Measurements from ENCODE around the gene METTL23. TPM values are rescaled to one million over a fixed set of nuclear protein-coding genes. Genes with fewer than 3 reads are reported as not detected.
"Not testable (repeated sequence)": the region's sequence is repeated elsewhere in the genome, so short reads cannot be mapped to it uniquely, and the experiment has no call there.

The METTL23 gene
- total RNA-seq, 1 experiment from 2014 or later: 57.8 TPM

DNA sequence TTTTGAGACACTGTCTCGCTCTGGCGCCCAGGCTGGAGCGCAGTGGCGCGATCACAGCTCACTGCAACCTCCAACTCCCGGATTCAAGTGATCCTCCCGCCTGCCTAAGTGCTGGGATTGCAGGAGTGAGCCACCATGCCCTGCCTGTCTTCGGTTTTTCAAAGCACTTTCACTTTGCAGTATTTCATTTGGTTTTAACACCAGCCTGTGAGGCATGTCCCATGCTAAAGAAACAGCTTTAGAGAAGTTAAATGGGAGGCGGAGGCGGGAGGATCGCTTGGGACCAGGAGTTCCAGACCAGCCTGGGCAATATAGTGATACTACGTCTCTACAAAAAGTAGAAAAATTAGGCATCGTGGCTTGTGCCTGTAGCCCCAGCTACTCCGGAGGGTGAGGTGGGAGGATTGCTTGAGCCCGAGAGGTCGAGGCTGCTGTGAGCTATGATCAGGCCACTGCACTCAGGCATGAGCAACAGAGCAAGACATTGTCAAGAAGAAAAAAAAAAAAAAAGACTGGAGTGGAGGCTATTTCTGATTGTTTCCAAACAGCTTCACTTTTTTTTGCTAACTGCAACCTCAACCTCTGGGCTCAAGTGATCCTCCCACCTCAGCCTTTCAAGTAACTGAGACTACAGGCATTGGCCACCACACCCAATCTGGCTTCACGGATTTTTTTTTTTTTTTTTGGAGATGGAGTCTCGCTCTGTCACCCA is 1.3 kb downstream of the METTL23 start:
- Histone ChIP-seq H3K4me1 (ENCODE audit: control insufficient read depth in 1 of 2, insufficient read depth in 2 of 2, low read length in 2 of 2) (peaks cover 13 to 23% of the 10 kb centered on the region in 2 experiments), H3K4me2 (ENCODE audit: low read length) (peak overlapping the region; percentile 93), H4K20me1 (ENCODE audit: insufficient read depth) (peaks cover 12% of the 10 kb centered on the region; the same call in 1 of the 2 replicates), H3K9me2 (ENCODE audit: insufficient read depth) (no peaks in the 10 kb centered on the region), H3K36me3 (ENCODE audit: control insufficient read depth in 1 of 2, insufficient read depth in 2 of 2, low read length in 2 of 2) (peaks cover 22 to 42% of the 10 kb centered on the region in 2 experiments), H3K9me3 (ENCODE audit: control insufficient read depth in 1 of 2, insufficient read depth in 1 of 2, low read depth in 1 of 2, low read length in 2 of 2) (no peaks in the 10 kb centered on the region), H2AFZ (ENCODE audit: low read depth, low read length, poor library complexity, severe bottlenecking) (no peak overlapping the region), H3K79me2 (ENCODE audit: insufficient read depth, low read length) (peaks cover 92% of the 10 kb centered on the region), H3K27me3 (ENCODE audit: insufficient read depth, low read length) (no peaks in the 10 kb centered on the region), H3K9ac (ENCODE audit: low read length) (peak overlapping the region; percentile 99), H3K4me3 (replicated peaks in 1 of 2; ENCODE audit: low read depth in 1 of 2, low read length in 2 of 2) (peak overlapping the region; percentile 97), H3K27ac (ENCODE audit: low read depth, low read length) (peak overlapping the region; percentile 98)
- intact Hi-C loops (cut with micrococcal nuclease): loop anchor here (1.0 to 2.0 kb wide), 3 partner anchors 7 to 339 kb away; no protein-coding TSS in a partner anchor
- DNase-seq (ENCODE audit: low read depth, low spot score): no peak
- ChIA-PET RAD21 (ENCODE audit: low non-redundant PET in 1 of 2, low total read pairs in 2 of 2, uncharacterized antibody in 2 of 2, unreplicated experiment in 2 of 2) (interaction anchor here in 1 of 2 experiments (0.7 kb wide), 1 partner anchor 14 kb away, joined by 4 read pairs; no protein-coding TSS in a partner anchor), CTCF (interaction anchor here (0.7 to 1.2 kb wide), 9 partner anchors 8 to 359 kb away, joined by 3 to 9 read pairs (median 4); partner anchors contain the start of genes MFSD11, MGAT5B and SRSF2), POLR2A (interaction anchor here (0.6 to 2.9 kb wide), 4 partner anchors 9 to 101 kb away, joined by 3 to 27 read pairs (median 4); partner anchors contain the start of genes MFSD11 and SRSF2)
- BruUV-seq (replicated peaks): no TSS peak
- TF ChIP-seq SIN3A (IDR thresholded peaks at IDR 0.05; ENCODE audit: low read depth) (no peak), POLR2A (IDR thresholded peaks at IDR 0.05; ENCODE audit: borderline replicate concordance, extremely low read depth, insufficient read depth, insufficient read length) (no peak), ZNF274 (IDR thresholded peaks at IDR 0.05; ENCODE audit: low read depth, low read length) (no peak)
- no peak for ATAC-seq

DNA sequence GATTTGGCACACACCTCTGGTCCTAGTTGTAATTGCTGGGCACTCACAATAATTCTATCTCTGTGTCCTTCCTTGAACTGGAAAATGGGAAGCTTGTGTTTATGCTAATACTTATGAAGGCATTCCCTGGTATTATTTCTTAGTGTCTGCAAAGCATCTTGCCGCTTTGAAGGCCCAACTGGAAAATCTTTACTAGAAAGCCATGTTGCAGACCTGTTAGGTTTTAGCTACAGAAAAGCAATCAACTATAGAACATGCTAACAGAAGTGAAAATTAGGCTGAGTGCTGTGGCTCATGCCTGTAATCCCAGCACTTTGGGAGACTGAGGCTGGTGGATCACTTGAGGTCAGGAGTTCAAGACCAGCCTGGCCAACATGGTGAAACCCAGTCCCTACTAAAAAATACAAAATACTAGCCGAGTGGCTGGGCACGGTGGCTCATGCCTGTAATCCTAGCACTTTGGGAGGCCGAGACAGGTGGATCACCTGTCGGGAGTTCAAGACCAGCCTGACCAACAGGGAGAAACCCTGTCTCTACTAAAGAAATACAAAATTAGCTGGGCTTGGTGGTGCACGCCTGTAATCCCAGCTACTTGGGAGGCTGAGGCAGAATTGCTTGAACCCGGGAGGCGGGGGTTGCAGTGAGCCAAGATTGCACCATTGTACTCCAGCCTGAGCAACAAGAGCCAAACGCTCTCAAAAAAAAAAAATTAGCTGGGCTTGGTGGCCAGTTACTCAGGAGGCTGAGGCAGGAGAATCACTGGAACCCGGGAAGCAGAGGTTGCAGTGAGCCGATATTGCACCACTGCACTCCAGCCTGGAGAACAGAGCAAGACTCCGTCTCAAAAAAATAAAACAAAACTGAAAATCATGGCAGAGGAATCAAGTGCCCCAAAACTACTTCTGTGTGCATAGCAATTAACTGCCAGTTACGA is 5.4 kb downstream of the METTL23 start:
- BruUV-seq (replicated peaks); DNase-seq (ENCODE audit: low read depth, low spot score); intact Hi-C loops (cut with micrococcal nuclease); RAD21 ChIA-PET (ENCODE audit: low non-redundant PET in 1 of 2, low total read pairs in 2 of 2, uncharacterized antibody in 2 of 2, unreplicated experiment in 2 of 2); H2AFZ ChIP-seq (ENCODE audit: low read depth, low read length, poor library complexity, severe bottlenecking); H3K9me2 ChIP-seq (ENCODE audit: insufficient read depth); H3K9ac ChIP-seq (ENCODE audit: low read length); H3K4me3 ChIP-seq (replicated peaks in 1 of 2; ENCODE audit: low read depth in 1 of 2, low read length in 2 of 2); H3K9me3 ChIP-seq (ENCODE audit: control insufficient read depth in 1 of 2, insufficient read depth in 1 of 2, low read depth in 1 of 2, low read length in 2 of 2); ATAC-seq; H3K27me3 ChIP-seq (ENCODE audit: insufficient read depth, low read length); H3K27ac ChIP-seq (ENCODE audit: low read depth, low read length); H3K4me2 ChIP-seq (ENCODE audit: low read length): not testable (repeated sequence)
- peaks cover 46% of the 10 kb centered on the region for H4K20me1 ChIP-seq (ENCODE audit: insufficient read depth)
- ChIA-PET CTCF (interaction anchor here (1.4 kb wide), 1 partner anchor 324 kb away, joined by 3 read pairs; no protein-coding TSS in a partner anchor), POLR2A (interaction anchor here (0.8 to 1.5 kb wide), 3 partner anchors 14 to 278 kb away, joined by 3 to 5 read pairs (median 3); no protein-coding TSS in a partner anchor)
- peaks cover 16 to 30% of the 10 kb centered on the region in 2 experiments for H3K4me1 ChIP-seq (ENCODE audit: control insufficient read depth in 1 of 2, insufficient read depth in 2 of 2, low read length in 2 of 2)
- peaks cover 96% of the 10 kb centered on the region for H3K79me2 ChIP-seq (ENCODE audit: insufficient read depth, low read length)
- H3K36me3 ChIP-seq (ENCODE audit: control insufficient read depth in 1 of 2, insufficient read depth in 2 of 2, low read length in 2 of 2): peaks cover 39 to 57% of the 10 kb centered on the region in 2 experiments
- TF ChIP-seq POLR2AphosphoS5 (IDR thresholded peaks at IDR 0.05; ENCODE audit: low read depth, low read length) (peak; percentile 42; the same call in 1 of the 2 replicates), SRF (IDR thresholded peaks at IDR 0.05; ENCODE audit: low read depth) (0 out of 2 replicates have a peak, but pooled peaks have one; percentile 26), JUND (IDR thresholded peaks at IDR 0.05) (0 out of 2 replicates have a peak, but pooled peaks have one; percentile 0), POLR2A (IDR thresholded peaks at IDR 0.05; ENCODE audit: borderline replicate concordance, extremely low read depth, insufficient read depth, insufficient read length) (peak; percentile 7)

Measured in HCT116 (cell line).